Endothelial cell of umbilical vein (primary cell): Measurements from ENCODE around the gene TM4SF20. TPM values are rescaled to one million over a fixed set of nuclear protein-coding genes. Genes with fewer than 3 reads are reported as not detected.

Source experiments
- BruUV-seq: library from RNA; stranded (reverse); fragments of 400-500 nt; replicated peaks from 2 replicates; lab custom pipeline; 2021; lab: Mats Ljungman, UMichigan
- CTCF ChIA-PET: fragments of 300-600, 350-600 bp; sonication (Branson Sonifier 250); formaldehyde crosslinking; loops from one replicate; lab custom pipeline; 2021; ENCODE audit warnings: antibody characterized with exemption, inconsistent platforms; lab: Charles Lee
- POLR2A ChIA-PET: fragments of 300-600, 350-600 bp; sonication (Branson Sonifier 250); formaldehyde crosslinking; loops from one replicate; lab custom pipeline; 2021; ENCODE audit warnings: antibody characterized with exemption, inconsistent platforms; lab: Charles Lee
- DNase-seq: peaks from one replicate; pipeline ENCODE4 v3.0.0-alpha.2; 2011; ENCODE audit warnings: low read depth, low spot score
- FAIRE-seq: peaks from 2 replicates; lab custom pipeline; 2011; peaks lifted over from hg19 to GRCh38; lab: Jason Lieb, UNC
- H2AFZ ChIP-seq: 2 replicates; pipeline ENCODE4 v1.6.0; 2012; ENCODE audit warnings: low read depth, low read length, control low read depth, inconsistent platforms
- H3K27ac ChIP-seq: 2 replicates; pipeline ENCODE4 v1.5.1; 2011; ENCODE audit warnings: low read depth, mild to moderate bottlenecking, control low read depth, low read length, moderate library complexity; ENCODE audit not compliant: insufficient read depth
- H3K27me3 ChIP-seq, 2 experiments: 2 replicates each; pipeline versions ENCODE4 v1.6.0 to v1.6.1; 2011; ENCODE audit warnings: low read length in 2 of 2, mixed read lengths in 1 of 2; ENCODE audit not compliant: control insufficient read depth in 2 of 2, insufficient read depth in 2 of 2
- H3K36me3 ChIP-seq, 2 experiments: 2 replicates in 1 of 2; 3 replicates in 1 of 2; pipeline ENCODE4 v1.5.1; 2011; ENCODE audit warnings: low read length in 2 of 2, mild to moderate bottlenecking in 1 of 2, moderate library complexity in 1 of 2; ENCODE audit not compliant: control insufficient read depth in 2 of 2, insufficient read depth in 2 of 2; ENCODE audit errors: extremely low read depth in 1 of 2
- H3K4me1 ChIP-seq: 3 replicates; pipeline ENCODE4 v1.5.1; 2011; ENCODE audit warnings: mild to moderate bottlenecking, low read length; ENCODE audit not compliant: control insufficient read depth, insufficient read depth; ENCODE audit errors: extremely low read depth
- H3K4me2 ChIP-seq: 2 replicates; pipeline ENCODE4 v1.6.1; 2011; ENCODE audit warnings: low read length, control low read depth, mixed read lengths; ENCODE audit not compliant: insufficient read depth
- H3K4me3 ChIP-seq, 3 experiments: fragments of 200-600 bp in 1 of 3; sonication (generic), shearing (Covaris generic) in 1 of 3; replicated peaks in 1 of 3; 2 replicates each; pipeline ENCODE4 v1.5.1; 2011 to 2016; ENCODE audit warnings: control low read depth in 3 of 3, low read length in 3 of 3, mild to moderate bottlenecking in 2 of 3, inconsistent platforms in 1 of 3, low read depth in 1 of 3, moderate library complexity in 1 of 3; ENCODE audit not compliant: insufficient read depth in 1 of 3
- H3K79me2 ChIP-seq: 2 replicates; pipeline ENCODE4 v1.6.0; 2012; ENCODE audit warnings: low read length, inconsistent platforms; ENCODE audit not compliant: control insufficient read depth, insufficient read depth
- H3K9ac ChIP-seq: replicated peaks from 2 replicates; pipeline ENCODE3; 2011; ENCODE audit warnings: low read length, control low read depth; ENCODE audit not compliant: insufficient read depth; ENCODE audit errors: extremely low read depth
- H3K9me1 ChIP-seq: replicated peaks from 3 replicates; pipeline ENCODE4 v1.6.0; 2011; ENCODE audit warnings: mild to moderate bottlenecking, low read length; ENCODE audit not compliant: control insufficient read depth, insufficient read depth; ENCODE audit errors: extremely low read depth
- H3K9me3 ChIP-seq: replicated peaks from 2 replicates; pipeline ENCODE4 v1.5.1; 2012; ENCODE audit warnings: low read length, inconsistent platforms; ENCODE audit not compliant: control insufficient read depth, insufficient read depth
- H4K20me1 ChIP-seq: replicated peaks from 2 replicates; pipeline ENCODE3; 2011; ENCODE audit warnings: mild to moderate bottlenecking, low read length; ENCODE audit not compliant: control insufficient read depth, insufficient read depth; ENCODE audit errors: extremely low read depth
- CTCF ChIP-seq, 2 donors: IDR thresholded peaks; 1 replicate in 1 of 2; 2 replicates in 1 of 2; pipeline ENCODE4 v1.5.1; 2011; ENCODE audit warnings: low read length in 2 of 2, mild to moderate bottlenecking in 2 of 2, moderate library complexity in 2 of 2, control low read depth in 1 of 2, inconsistent platforms in 1 of 2, low read depth in 1 of 2; ENCODE audit not compliant: insufficient read depth in 1 of 2; ENCODE audit errors: extremely low read depth in 1 of 2
- EZH2 ChIP-seq: IDR thresholded peaks from 2 replicates; pipeline ENCODE4 v1.6.1; 2012; ENCODE audit warnings: borderline replicate concordance, low read depth, mild to moderate bottlenecking, moderate library complexity, low read length, inconsistent platforms; ENCODE audit not compliant: severe bottlenecking
- FOS ChIP-seq: IDR thresholded peaks from 2 replicates; pipeline ENCODE4 v1.6.1; 2011; ENCODE audit warnings: mild to moderate bottlenecking, low read length, moderate library complexity, borderline replicate concordance; ENCODE audit not compliant: insufficient read depth
- GATA2 ChIP-seq: IDR thresholded peaks from 2 replicates; pipeline ENCODE4 v1.7.0; 2011; ENCODE audit warnings: low read depth, mild to moderate bottlenecking, moderate library complexity, mixed read lengths, low read length; ENCODE audit not compliant: insufficient read length, insufficient read depth
- JUN ChIP-seq: IDR thresholded peaks from 2 replicates; pipeline ENCODE4 v1.6.1; 2011; ENCODE audit warnings: borderline replicate concordance, low read depth; ENCODE audit not compliant: insufficient read length, insufficient read depth
- MAX ChIP-seq: IDR thresholded peaks from 2 replicates; pipeline ENCODE4 v1.6.1; 2011; ENCODE audit not compliant: insufficient read depth, insufficient read length
- MYC ChIP-seq: IDR thresholded peaks from one replicate; pipeline ENCODE4 v1.6.1; 2011; ENCODE audit warnings: mild to moderate bottlenecking, low read depth, low read length
- POLR2A ChIP-seq: IDR thresholded peaks from 2 replicates; pipeline ENCODE4 v1.6.1; 2012; ENCODE audit warnings: low read depth, mild to moderate bottlenecking, control low read depth, low read length
- POLR2AphosphoS5 ChIP-seq: IDR thresholded peaks from 2 replicates; pipeline ENCODE4 v1.6.1; 2012; ENCODE audit warnings: low read depth, mild to moderate bottlenecking, control low read depth, low read length, moderate library complexity; ENCODE audit not compliant: insufficient read depth
- dilution Hi-C: fragments of 300-500 bp; cut with MboI; formaldehyde crosslinking; loops from one replicate; pipeline ENCODE4 v1.15.0; 2019; ENCODE audit warnings: low sequenced_read_pairs; ENCODE audit not compliant: extremely low pct_ligation_motif_present
- intact Hi-C: fragments of 100-400 bp; cut with micrococcal nuclease; formaldehyde crosslinking; loops from one replicate; pipeline ENCODE4 v1.10.0; 2022
- polyA plus RNA-seq, 4 experiments: library from polyadenylated mRNA; depleted of rRNA in 3 of 4; stranded (reverse) in 3 of 4; unstranded in 1 of 4; fragments of >200 nt; gene quantifications; 2 replicates each; pipeline versions ENCODE4 v1.2.1 to v1.2.3, GENCODE V29; 2011 to 2012; ENCODE audit warnings: missing spikeins in 1 of 4
- total RNA-seq: library from RNA; stranded (reverse); gene quantifications from 2 replicates; pipeline ENCODE4 v1.2.3, GENCODE V29; 2021

Gene TM4SF20
- total and polyA plus RNA-seq, 2 donors (not counting 3 experiments of a cell fraction or from before 2014, with no cell fraction given) = not detected

DNA sequence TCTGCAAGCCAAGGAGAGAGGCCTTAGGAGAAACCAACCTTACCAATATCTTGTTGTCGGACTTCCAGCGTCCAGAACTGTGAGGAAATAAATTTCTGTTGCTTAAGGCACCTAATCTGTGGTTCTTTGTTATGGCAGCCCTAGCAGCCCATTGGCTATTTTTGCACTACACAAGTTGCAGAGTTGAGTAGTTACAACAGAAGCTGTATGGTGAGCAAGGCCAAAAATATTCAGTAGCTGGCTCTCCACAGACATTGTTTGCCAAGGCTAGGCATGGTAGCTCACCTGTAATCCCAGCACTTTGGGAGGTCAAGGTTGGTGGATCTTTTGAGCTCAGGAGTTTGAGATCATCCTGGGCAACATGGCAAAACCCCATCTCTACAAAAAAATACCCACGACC, 35.7 kb upstream of the TM4SF20 start:
- dilution Hi-C loops = no loop called here
- POLR2A ChIA-PET = no interaction called here

More for the DNA sequence above, 35.7 kb upstream of the TM4SF20 start:
- FAIRE-seq (no peak), DNase-seq (no peak)
- no peak overlapping the region for H3K4me2 ChIP-seq
- BruUV-seq = no TSS peak
- H3K4me1 ChIP-seq = peaks cover 8% of the 10 kb centered on the region
- H3K9ac ChIP-seq = no peak overlapping the region
- H4K20me1 ChIP-seq = no peaks in the 10 kb centered on the region
- no peaks in the 10 kb centered on the region for H3K79me2 ChIP-seq
- TF ChIP-seq GATA2 (no peak), MAX (no peak), MYC (no peak), POLR2A (no peak), JUN (no peak), POLR2AphosphoS5 (no peak), CTCF (IDR thresholded peaks at IDR 0.05; ENCODE audit: extremely low read depth in 1 of 2, insufficient read depth in 1 of 2, low read depth in 1 of 2, low read length in 2 of 2) (no peak), FOS (no peak), EZH2 (no peak)
- H3K4me3 ChIP-seq = no peak overlapping the region
- intact Hi-C loops = loop anchor here (1.0 kb wide), 2 partner anchors 9 to 57 kb away; partner anchors contain the start of gene AGFG1
- no peaks in the 10 kb centered on the region for H3K9me1 ChIP-seq
- no peaks in the 10 kb centered on the region for H3K27me3 ChIP-seq
- no peaks in the 10 kb centered on the region for H3K9me3 ChIP-seq
- no peak overlapping the region for H3K27ac ChIP-seq
- H3K36me3 ChIP-seq = no peaks in the 10 kb centered on the region
- CTCF ChIA-PET = interaction anchor here (0.7 to 2.7 kb wide), 7 partner anchors 9 to 476 kb away, joined by 3 to 28 read pairs (median 4); no protein-coding TSS in a partner anchor
- peak overlapping the region; percentile 7 for H2AFZ ChIP-seq
